Neutrophil (primary cell): ENCODE measurements around the gene BCHE.

Experiments used
- H3K27ac ChIP-seq: fragments of 200-600 bp; sonication (generic); 2 replicates; pipeline ENCODE4 v1.5.1; 2016; ENCODE audit warnings: mild to moderate bottlenecking, moderate library complexity
- H3K27me3 ChIP-seq: fragments of 200-600 bp; sonication (generic); 2 replicates; pipeline ENCODE4 v1.6.0; 2016; ENCODE audit warnings: mild to moderate bottlenecking
- H3K36me3 ChIP-seq: fragments of 200-600 bp; sonication (generic); 2 replicates; pipeline ENCODE4 v1.5.1; 2017
- H3K4me1 ChIP-seq, 2 experiments: fragments of 200-600 bp in 1 of 2; sonication (generic) in 1 of 2; 1 replicate in 1 of 2; 2 replicates in 1 of 2; pipeline versions ENCODE4 v1.5.1 to v1.6.1; 2013 to 2016; ENCODE audit warnings: low read depth in 1 of 2, low read length in 1 of 2, mild to moderate bottlenecking in 1 of 2, moderate library complexity in 1 of 2; ENCODE audit not compliant: control insufficient read depth in 1 of 2, insufficient read depth in 1 of 2
- H3K4me3 ChIP-seq, 2 experiments: fragments of 200-600 bp in 1 of 2; sonication (generic) in 1 of 2; 1 replicate in 1 of 2; 2 replicates in 1 of 2; pipeline ENCODE4 v1.5.1; 2013 to 2016; ENCODE audit warnings: low read depth in 1 of 2, low read length in 1 of 2, mild to moderate bottlenecking in 1 of 2, moderate library complexity in 1 of 2
- H3K9me3 ChIP-seq: fragments of 200-600 bp; sonication (generic); 2 replicates; pipeline ENCODE4 v1.5.1; 2016
- TF ChIP-seq, protein P1 (sequence below): fragments of 200-600 bp; sonication (generic); IDR thresholded peaks from 2 replicates; pipeline ENCODE4 v1.5.1; 2016; ENCODE audit warnings: antibody characterized with exemption

BCHE gene

DNA sequence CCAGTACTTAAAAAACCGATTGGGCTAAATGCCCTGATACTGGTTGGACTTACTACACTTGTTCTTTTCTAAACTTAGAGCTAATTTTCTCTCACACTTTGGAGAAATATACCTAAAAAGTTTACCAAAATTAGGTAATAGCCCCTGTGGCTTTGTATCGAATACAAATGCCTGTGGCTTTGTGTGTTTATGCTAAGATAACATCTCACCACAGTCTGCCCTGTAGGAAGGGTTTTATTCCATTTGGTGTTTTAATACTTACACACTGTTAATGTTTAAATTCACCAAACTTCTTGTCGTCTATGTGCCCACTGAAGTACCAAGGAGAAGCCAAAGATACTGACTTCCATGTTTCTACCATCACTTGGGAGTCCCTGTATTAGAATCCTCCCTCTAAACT lies 66.4 kb downstream of the BCHE start:
- Histone ChIP-seq H3K4me1 (no peaks in the 10 kb centered on the region), H3K9me3 (no peaks in the 10 kb centered on the region), H3K27me3 (no peaks in the 10 kb centered on the region), H3K27ac (no peak overlapping the region), H3K4me3 (no peak overlapping the region), H3K36me3 (no peaks in the 10 kb centered on the region)
- TF ChIP-seq, protein P1, sequence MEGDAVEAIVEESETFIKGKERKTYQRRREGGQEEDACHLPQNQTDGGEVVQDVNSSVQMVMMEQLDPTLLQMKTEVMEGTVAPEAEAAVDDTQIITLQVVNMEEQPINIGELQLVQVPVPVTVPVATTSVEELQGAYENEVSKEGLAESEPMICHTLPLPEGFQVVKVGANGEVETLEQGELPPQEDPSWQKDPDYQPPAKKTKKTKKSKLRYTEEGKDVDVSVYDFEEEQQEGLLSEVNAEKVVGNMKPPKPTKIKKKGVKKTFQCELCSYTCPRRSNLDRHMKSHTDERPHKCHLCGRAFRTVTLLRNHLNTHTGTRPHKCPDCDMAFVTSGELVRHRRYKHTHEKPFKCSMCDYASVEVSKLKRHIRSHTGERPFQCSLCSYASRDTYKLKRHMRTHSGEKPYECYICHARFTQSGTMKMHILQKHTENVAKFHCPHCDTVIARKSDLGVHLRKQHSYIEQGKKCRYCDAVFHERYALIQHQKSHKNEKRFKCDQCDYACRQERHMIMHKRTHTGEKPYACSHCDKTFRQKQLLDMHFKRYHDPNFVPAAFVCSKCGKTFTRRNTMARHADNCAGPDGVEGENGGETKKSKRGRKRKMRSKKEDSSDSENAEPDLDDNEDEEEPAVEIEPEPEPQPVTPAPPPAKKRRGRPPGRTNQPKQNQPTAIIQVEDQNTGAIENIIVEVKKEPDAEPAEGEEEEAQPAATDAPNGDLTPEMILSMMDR, result no peak

DNA sequence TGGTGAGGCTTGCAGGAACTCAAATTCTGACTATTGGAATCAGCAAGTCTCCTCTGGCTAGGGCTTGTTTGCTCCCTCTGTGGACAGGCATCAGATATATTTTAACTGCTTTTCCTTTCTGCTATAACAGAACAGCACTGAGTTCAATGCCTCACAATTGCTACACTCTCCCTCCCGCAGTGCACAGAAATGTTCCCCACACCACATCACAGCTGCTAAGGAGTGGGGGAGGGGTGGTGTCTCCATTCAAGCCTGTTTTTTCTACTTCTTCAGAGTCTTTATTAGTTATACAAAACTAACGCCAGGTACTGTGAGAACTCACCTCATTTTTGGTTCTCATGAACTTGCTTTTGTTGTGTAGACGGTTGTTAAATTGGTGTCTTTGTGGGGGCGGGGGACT lies 68.5 kb downstream of the BCHE start:
- Histone ChIP-seq H3K27me3 (no peaks in the 10 kb centered on the region), H3K4me3 (no peak overlapping the region), H3K4me1 (no peaks in the 10 kb centered on the region), H3K27ac (no peak overlapping the region), H3K9me3 (no peaks in the 10 kb centered on the region), H3K36me3 (no peaks in the 10 kb centered on the region)
- TF ChIP-seq, protein P1, result no peak

DNA sequence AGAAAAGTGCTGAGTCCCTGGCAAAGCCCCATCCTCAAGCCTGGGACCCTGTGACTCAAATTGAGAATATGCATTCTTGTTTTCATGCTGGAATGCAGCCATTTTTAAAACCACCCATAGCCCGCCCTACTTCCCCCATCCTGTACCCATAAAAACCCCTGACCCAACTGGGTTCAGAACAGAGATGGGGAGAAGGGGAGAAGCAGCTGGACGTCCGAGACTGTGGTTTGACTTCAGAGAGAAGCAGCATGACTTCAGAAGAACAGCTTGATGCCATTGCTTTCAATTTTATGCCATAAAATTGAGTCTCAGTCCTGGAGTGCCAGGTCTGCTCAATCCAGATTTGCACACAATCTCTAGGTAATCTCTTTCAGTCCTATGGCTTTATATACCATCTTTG lies 78.2 kb downstream of the BCHE start:
- Histone ChIP-seq H3K36me3 (no peaks in the 10 kb centered on the region), H3K4me1 (no peaks in the 10 kb centered on the region), H3K9me3 (no peaks in the 10 kb centered on the region), H3K27ac (no peak overlapping the region), H3K27me3 (no peaks in the 10 kb centered on the region), H3K4me3 (no peak overlapping the region)
- TF ChIP-seq, protein P1, result no peak

DNA sequence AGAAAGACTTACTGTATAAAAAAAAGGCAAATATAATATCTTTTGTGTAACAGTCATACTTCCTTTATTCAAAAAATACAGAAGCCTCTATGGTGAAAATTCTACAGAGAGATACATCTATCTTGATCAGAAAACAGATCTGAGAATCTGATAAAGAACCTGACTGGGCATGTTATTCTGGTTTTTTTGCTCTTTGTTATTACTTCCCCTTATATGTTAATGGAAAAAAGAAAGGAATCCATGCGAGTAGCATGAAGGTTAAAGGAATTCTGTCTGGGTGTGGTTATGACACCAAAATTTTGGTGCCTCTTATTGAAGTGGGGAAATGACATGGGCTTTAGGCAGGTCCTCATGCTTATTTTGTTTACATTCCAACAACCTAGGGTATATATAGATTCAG lies 81.7 kb downstream of the BCHE start:
- Histone ChIP-seq H3K4me1 (no peaks in the 10 kb centered on the region), H3K27ac (no peak overlapping the region), H3K36me3 (no peaks in the 10 kb centered on the region), H3K27me3 (no peaks in the 10 kb centered on the region), H3K4me3 (no peak overlapping the region), H3K9me3 (no peaks in the 10 kb centered on the region)
- TF ChIP-seq, protein P1, result no peak

DNA sequence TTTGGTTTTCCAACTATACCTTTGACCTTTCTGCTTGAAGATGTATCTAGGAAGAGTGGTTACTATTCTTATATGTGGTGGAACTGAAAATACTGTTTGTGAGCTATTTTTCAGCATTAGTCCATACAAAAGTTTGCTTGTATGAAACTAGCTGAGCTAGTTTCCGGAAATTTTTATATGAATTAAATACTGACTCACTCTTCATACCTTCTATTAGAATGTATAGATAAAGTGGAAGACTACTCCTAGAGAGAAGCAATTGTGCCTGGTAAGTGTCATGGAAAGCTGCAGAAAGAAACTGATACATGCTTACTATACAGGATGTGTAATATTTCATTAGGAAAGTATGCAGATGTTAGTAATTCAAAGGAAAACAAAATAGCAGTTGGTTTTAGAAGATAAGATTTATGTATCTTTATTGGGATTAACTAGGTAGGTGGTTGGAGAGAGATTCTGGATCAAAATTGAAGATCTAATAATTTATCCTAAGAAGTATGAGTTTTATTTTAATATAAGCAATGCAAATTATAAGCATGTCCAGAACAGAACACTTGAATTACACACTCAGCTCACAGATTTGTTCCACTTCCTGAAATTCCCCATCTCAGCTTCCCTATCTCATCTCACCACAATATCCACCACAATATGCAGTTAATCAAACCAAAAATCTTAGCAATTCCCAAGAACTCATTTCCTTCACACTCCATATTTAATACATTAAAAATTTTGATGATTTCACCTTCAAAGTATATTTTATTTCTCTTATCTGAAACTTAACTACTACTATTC lies 82.8 kb downstream of the BCHE start:
- Histone ChIP-seq H3K4me1 (no peaks in the 10 kb centered on the region), H3K4me3 (no peak overlapping the region), H3K9me3 (no peaks in the 10 kb centered on the region), H3K27ac (no peak overlapping the region), H3K27me3 (no peaks in the 10 kb centered on the region), H3K36me3 (no peaks in the 10 kb centered on the region)
- TF ChIP-seq, protein P1, result no peak
